HepG2 (cell line): ENCODE measurements around the gene PSKH1. TPM values are rescaled to one million over a fixed set of nuclear protein-coding genes. Genes with fewer than 3 reads are reported as not detected.

Experiments used
- DNMT1 ChIP-seq: sonication (generic); formaldehyde crosslinking; IDR thresholded peaks from 2 replicates; pipeline ENCODE4 v1.5.1; 2020; ENCODE audit warnings: mild to moderate bottlenecking, missing genetic modification reagents
- HNF1A ChIP-seq, 2 experiments: sonication (generic) in 1 of 2; formaldehyde crosslinking in 1 of 2; IDR thresholded peaks; 2 replicates each; pipeline versions ENCODE4 v1.4.0 to v1.6.1; 2016 to 2020; ENCODE audit warnings: borderline replicate concordance in 1 of 2, low read depth in 1 of 2, mild to moderate bottlenecking in 1 of 2, missing genetic modification reagents in 1 of 2
- HNF4A ChIP-seq: sonication (generic); formaldehyde crosslinking; IDR thresholded peaks from 2 replicates; pipeline ENCODE4 v1.4.0; 2020; ENCODE audit warnings: missing genetic modification reagents
- IRX3 ChIP-seq: sonication (generic); formaldehyde crosslinking; IDR thresholded peaks from 2 replicates; pipeline ENCODE4 v1.8.1; 2023; ENCODE audit warnings: mild to moderate bottlenecking, low read depth, missing genetic modification reagents, borderline replicate concordance
- MTERF4 ChIP-seq: sonication (generic); formaldehyde crosslinking; IDR thresholded peaks from 2 replicates; pipeline ENCODE4 v1.8.0; 2023; ENCODE audit warnings: mild to moderate bottlenecking, missing genetic modification reagents
- NFIB ChIP-seq: sonication (generic); formaldehyde crosslinking; IDR thresholded peaks from 2 replicates; pipeline ENCODE4 v1.9.0; 2021; ENCODE audit warnings: missing genetic modification reagents, mild to moderate bottlenecking, borderline replicate concordance
- NR0B2 ChIP-seq: sonication (generic); formaldehyde crosslinking; IDR thresholded peaks from 2 replicates; pipeline ENCODE4 v1.4.0; 2020; ENCODE audit warnings: mild to moderate bottlenecking, missing genetic modification reagents
- PRDM4 ChIP-seq: sonication (generic); formaldehyde crosslinking; IDR thresholded peaks from 2 replicates; pipeline ENCODE4 v1.9.0; 2021; ENCODE audit warnings: missing genetic modification reagents, borderline replicate concordance
- SMARCE1 ChIP-seq: fragments of 450-650 bp; IDR thresholded peaks from 2 replicates; pipeline ENCODE4 v1.6.1; 2017; ENCODE audit warnings: borderline replicate concordance
- WIZ ChIP-seq: sonication (generic); formaldehyde crosslinking; IDR thresholded peaks from 2 replicates; pipeline ENCODE4 v1.5.1; 2020; ENCODE audit warnings: mild to moderate bottlenecking, missing genetic modification reagents
- ZNF224 ChIP-seq: sonication (generic); formaldehyde crosslinking; IDR thresholded peaks from 2 replicates; pipeline ENCODE4 v1.5.0; 2020; ENCODE audit warnings: mild to moderate bottlenecking, missing genetic modification reagents
- ZNF775 ChIP-seq: sonication (generic); formaldehyde crosslinking; IDR thresholded peaks from 2 replicates; pipeline ENCODE4 v1.4.0; 2020; ENCODE audit warnings: missing genetic modification reagents, mild to moderate bottlenecking, moderate library complexity, borderline replicate concordance
- ZNF879 ChIP-seq: sonication (generic); formaldehyde crosslinking; IDR thresholded peaks from 2 replicates; pipeline ENCODE4 v1.8.1; 2023; ENCODE audit warnings: missing genetic modification reagents
- polyA plus RNA-seq, 8 experiments: library from polyadenylated mRNA; depleted of rRNA in 3 of 8; stranded (reverse) in 7 of 8; unstranded in 1 of 8; fragments of >200 nt; fragmentation: Illumina TruSeq in 4 of 8; extraction: Trizol in 4 of 8; gene quantifications; 2 replicates each; pipeline versions ENCODE4 v1.2.1 to v1.2.3, GENCODE V29; 2011 to 2016; ENCODE audit warnings: low read depth in 4 of 8, missing spikeins in 1 of 8, mixed read lengths in 1 of 8; ENCODE audit not compliant: insufficient read depth in 1 of 8
- total RNA-seq, 5 experiments: library from RNA; depleted of rRNA; stranded (reverse); fragments of >200 nt; fragmentation: Illumina TruSeq; extraction: Trizol; gene quantifications; 2 replicates each; pipeline ENCODE4 v1.2.3, GENCODE V29; 2016; ENCODE audit warnings: low read depth in 1 of 5
- TF ChIP-seq, protein P1 (sequence below): sonication (generic); formaldehyde crosslinking; IDR thresholded peaks from 2 replicates; pipeline ENCODE4 v1.5.0; 2020; ENCODE audit warnings: mild to moderate bottlenecking, missing genetic modification reagents, borderline replicate concordance

PSKH1 gene
- total and polyA plus RNA-seq, 2 of the 13 experiments (the other 11 are each of a cell fraction or from before 2014, with no cell fraction given), result 8.4 to 19.1 TPM

DNA sequence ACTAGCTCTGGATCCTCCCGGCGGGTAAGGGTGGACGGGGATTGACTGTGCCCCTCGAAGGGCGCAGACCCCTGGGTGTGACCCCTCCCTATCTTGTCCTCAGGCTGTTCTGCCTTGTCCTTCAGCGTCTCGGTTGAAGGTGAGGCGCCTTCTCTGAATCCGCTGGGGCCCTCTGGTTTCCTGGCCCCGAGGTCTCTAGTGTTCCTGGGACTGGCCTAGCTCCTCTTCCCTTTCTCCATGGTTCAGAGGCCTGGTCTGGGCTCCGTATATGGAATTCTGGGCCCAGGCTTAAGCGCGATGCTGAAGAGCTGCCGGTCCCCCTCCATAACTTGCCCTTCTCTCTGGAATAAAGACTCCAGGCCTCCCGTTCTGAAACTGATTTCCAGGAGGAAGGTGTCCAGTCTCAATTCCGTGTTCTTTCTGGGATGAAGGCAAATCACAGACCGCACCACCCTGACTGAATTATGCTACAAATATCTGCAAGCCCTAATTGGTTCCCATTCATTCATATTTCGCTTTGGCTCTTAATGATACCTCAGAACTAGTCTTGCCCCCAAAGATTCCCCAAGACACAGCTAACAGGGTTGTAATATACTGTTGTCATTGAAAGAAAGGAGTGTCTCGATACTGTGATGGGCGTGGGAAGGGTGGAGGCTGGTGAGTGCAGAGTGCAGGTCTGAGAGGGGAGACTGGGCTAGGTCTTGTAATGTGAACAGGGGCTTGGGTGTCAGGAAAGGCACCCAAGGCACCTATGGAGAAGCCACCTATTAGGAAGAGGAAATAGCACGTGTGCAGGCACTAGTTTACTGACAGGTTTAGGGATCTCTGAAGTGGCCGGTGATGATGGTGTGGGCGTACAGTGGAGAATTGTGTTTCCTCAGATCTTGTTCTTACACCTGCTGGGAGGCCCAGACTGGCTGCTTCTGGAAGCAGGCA is 19.4 kb upstream of the PSKH1 start (continued):
- TF ChIP-seq, protein P1, sequence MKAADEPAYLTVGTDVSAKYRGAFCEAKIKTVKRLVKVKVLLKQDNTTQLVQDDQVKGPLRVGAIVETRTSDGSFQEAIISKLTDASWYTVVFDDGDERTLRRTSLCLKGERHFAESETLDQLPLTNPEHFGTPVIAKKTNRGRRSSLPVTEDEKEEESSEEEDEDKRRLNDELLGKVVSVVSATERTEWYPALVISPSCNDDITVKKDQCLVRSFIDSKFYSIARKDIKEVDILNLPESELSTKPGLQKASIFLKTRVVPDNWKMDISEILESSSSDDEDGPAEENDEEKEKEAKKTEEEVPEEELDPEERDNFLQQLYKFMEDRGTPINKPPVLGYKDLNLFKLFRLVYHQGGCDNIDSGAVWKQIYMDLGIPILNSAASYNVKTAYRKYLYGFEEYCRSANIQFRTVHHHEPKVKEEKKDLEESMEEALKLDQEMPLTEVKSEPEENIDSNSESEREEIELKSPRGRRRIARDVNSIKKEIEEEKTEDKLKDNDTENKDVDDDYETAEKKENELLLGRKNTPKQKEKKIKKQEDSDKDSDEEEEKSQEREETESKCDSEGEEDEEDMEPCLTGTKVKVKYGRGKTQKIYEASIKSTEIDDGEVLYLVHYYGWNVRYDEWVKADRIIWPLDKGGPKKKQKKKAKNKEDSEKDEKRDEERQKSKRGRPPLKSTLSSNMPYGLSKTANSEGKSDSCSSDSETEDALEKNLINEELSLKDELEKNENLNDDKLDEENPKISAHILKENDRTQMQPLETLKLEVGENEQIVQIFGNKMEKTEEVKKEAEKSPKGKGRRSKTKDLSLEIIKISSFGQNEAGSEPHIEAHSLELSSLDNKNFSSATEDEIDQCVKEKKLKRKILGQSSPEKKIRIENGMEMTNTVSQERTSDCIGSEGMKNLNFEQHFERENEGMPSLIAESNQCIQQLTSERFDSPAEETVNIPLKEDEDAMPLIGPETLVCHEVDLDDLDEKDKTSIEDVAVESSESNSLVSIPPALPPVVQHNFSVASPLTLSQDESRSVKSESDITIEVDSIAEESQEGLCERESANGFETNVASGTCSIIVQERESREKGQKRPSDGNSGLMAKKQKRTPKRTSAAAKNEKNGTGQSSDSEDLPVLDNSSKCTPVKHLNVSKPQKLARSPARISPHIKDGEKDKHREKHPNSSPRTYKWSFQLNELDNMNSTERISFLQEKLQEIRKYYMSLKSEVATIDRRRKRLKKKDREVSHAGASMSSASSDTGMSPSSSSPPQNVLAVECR (CRISPR knock-in tag), result no peak
- no peak for TF ChIP-seq IRX3 (CRISPR knock-in tag)
- peak; percentile 7; the same call in 1 of the 2 replicates for TF ChIP-seq DNMT1 (CRISPR knock-in tag)
- TF ChIP-seq ZNF879 (CRISPR knock-in tag), result 0 out of 2 replicates have a peak, but pooled peaks have one; percentile 10
- no peak for TF ChIP-seq ZNF775 (CRISPR knock-in tag)
- no peak for TF ChIP-seq HNF4A
- 0 out of 2 replicates have a peak, but pooled peaks have one; percentile 53 for TF ChIP-seq NFIB (CRISPR knock-in tag)
- no peak; the same call in 1 of the 2 replicates for TF ChIP-seq NR0B2 (CRISPR knock-in tag)
- TF ChIP-seq ZNF224 (CRISPR knock-in tag), result 0 out of 2 replicates have a peak, but pooled peaks have one; percentile 17
- TF ChIP-seq MTERF4 (CRISPR knock-in tag), result no peak
- TF ChIP-seq WIZ (CRISPR knock-in tag), result 0 out of 2 replicates have a peak, but pooled peaks have one; percentile 60
- TF ChIP-seq HNF1A (IDR thresholded peaks at IDR 0.05; ENCODE audit: low read depth), result no peak
- TF ChIP-seq HNF1A (CRISPR knock-in tag; IDR thresholded peaks at IDR 0.05; ENCODE audit: borderline replicate concordance), result no peak
- TF ChIP-seq SMARCE1, result no peak
- TF ChIP-seq PRDM4, result no peak
